ENCODE data around the gene OR3A2. TPM values are rescaled to one million over a fixed set of nuclear protein-coding genes. Genes with fewer than 3 reads are reported as not detected.
"Not testable (repeated sequence)": the region's sequence is repeated elsewhere in the genome, so short reads cannot be mapped to it uniquely, and the experiment has no call there.

Gene OR3A2
- total RNA-seq, 1 donor from 2014 or later, result not detected

- H3K27me3 ChIP-seq (ENCODE audit: low read depth), result no peaks in the 10 kb centered on the region
- ATAC-seq, result no peak
- TF ChIP-seq, protein P1, sequence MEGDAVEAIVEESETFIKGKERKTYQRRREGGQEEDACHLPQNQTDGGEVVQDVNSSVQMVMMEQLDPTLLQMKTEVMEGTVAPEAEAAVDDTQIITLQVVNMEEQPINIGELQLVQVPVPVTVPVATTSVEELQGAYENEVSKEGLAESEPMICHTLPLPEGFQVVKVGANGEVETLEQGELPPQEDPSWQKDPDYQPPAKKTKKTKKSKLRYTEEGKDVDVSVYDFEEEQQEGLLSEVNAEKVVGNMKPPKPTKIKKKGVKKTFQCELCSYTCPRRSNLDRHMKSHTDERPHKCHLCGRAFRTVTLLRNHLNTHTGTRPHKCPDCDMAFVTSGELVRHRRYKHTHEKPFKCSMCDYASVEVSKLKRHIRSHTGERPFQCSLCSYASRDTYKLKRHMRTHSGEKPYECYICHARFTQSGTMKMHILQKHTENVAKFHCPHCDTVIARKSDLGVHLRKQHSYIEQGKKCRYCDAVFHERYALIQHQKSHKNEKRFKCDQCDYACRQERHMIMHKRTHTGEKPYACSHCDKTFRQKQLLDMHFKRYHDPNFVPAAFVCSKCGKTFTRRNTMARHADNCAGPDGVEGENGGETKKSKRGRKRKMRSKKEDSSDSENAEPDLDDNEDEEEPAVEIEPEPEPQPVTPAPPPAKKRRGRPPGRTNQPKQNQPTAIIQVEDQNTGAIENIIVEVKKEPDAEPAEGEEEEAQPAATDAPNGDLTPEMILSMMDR (IDR thresholded peaks at IDR 0.05), result no peak
Observed at GRCh38 chr17:3308603-3309002, 77.5 kb downstream of the OR3A2 start.

DNA sequence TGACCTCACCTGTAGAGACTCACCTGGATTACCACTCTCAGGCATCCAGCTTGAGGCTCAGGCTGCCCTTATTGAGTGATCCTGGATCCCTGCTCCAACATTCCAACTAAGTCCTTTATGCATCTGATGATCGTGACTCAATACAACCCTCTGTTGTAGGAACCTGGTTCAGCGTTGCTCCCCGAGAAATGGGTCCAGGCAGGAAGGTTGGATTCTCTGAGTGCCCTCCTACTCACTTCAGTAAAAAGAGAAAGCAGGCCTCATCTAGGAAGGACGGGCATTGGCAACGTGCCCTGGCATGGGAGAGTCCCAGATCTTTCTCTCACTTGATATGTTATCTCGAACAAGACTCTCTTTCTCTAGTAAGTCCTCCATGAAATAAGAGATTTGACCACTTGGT, 87.8 kb downstream of the OR3A2 start, which contains the start of gene OR3A1:
Gene OR3A1 (minus strand): TSS at position 101 of the 400 bp plus-strand sequence. CDS start 5,778 bp downstream, outside the sequence.
- H3K36me3 ChIP-seq, result no peaks in the 10 kb centered on the region
- ATAC-seq (no peak), DNase-seq (no peak)
- intact Hi-C loops (cut with DNase I), result no loop called here
- H3K27ac ChIP-seq, result no peak within 1 kb of the TSS
- peaks cover 3% of the 10 kb centered on the region for H3K9me3 ChIP-seq
- peaks cover 6% of the 10 kb centered on the region for H3K27me3 ChIP-seq (ENCODE audit: low read depth)
- TF ChIP-seq, protein P1 (IDR thresholded peaks at IDR 0.05), result no peak
- H3K4me1 ChIP-seq, result no peaks in the 10 kb centered on the region
- H3K4me3 ChIP-seq, result no peak within 1 kb of the TSS

More at GRCh38 chr17:3308603-3309002, 77.5 kb downstream of the OR3A2 start:
- Histone ChIP-seq H3K36me3 (no peaks in the 10 kb centered on the region), H3K4me3 (no peak overlapping the region), H3K27ac (no peak overlapping the region), H3K4me1 (no peaks in the 10 kb centered on the region), H3K9me3 (no peaks in the 10 kb centered on the region)
- DNase-seq, result no peak
- intact Hi-C loops (cut with DNase I), result no loop called here

DNA sequence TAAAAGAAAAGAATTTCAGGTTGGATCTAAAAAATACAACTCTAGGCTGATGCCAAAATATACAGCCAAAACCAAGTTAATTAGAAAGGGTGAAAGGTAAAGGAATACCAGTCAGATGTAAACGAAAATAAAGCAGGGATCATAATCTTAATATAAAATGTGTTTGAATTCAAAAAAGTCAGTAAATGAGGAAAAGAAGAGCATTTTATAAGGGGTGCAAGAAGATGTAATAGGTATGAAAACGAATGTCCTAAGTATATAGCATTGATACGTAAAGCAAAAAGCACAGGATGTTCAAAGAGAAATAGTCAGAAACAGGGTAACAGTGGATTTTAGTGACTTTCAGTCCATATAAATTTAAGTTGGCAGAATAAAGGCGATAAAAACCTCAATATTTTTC, 90.5 kb downstream of the OR3A2 start:
- no peaks in the 10 kb centered on the region for H3K36me3 ChIP-seq

GRCh38 chr17:3293548-3293947, 92.6 kb downstream of the OR3A2 start:
- H3K4me3 ChIP-seq; H3K36me3 ChIP-seq; H3K4me1 ChIP-seq; H3K9me3 ChIP-seq; H3K27ac ChIP-seq; intact Hi-C loops (cut with DNase I); DNase-seq; ATAC-seq: not testable (repeated sequence)
- H3K27me3 ChIP-seq (ENCODE audit: low read depth), result peaks cover 16% of the 10 kb centered on the region

More for the DNA sequence above, 90.5 kb downstream of the OR3A2 start:
- TF ChIP-seq, protein P1 (IDR thresholded peaks at IDR 0.05), result no peak
- Histone ChIP-seq H3K27me3 (ENCODE audit: low read depth) (peaks cover 16% of the 10 kb centered on the region), H3K27ac (no peak overlapping the region), H3K4me3 (no peak overlapping the region), H3K4me1 (no peaks in the 10 kb centered on the region), H3K9me3 (peaks cover 3% of the 10 kb centered on the region)
- intact Hi-C loops (cut with DNase I), result no loop called here
- ATAC-seq (no peak), DNase-seq (no peak)

GRCh38 chr17:3282901-3283300, 103.2 kb downstream of the OR3A2 start:
- DNase-seq, result no peak

GRCh38 chr17:3276126-3276525, 110.0 kb downstream of the OR3A2 start:
- Histone ChIP-seq H3K9me3 (peaks cover 5% of the 10 kb centered on the region), H3K36me3 (no peaks in the 10 kb centered on the region), H3K27ac (no peak overlapping the region), H3K27me3 (ENCODE audit: low read depth) (no peaks in the 10 kb centered on the region), H3K4me3 (no peak overlapping the region), H3K4me1 (no peaks in the 10 kb centered on the region)
- DNase-seq (no peak), ATAC-seq (no peak)
- TF ChIP-seq, protein P1 (IDR thresholded peaks at IDR 0.05), result no peak
- intact Hi-C loops (cut with DNase I), result no loop called here

More at GRCh38 chr17:3282901-3283300, 103.2 kb downstream of the OR3A2 start:
- ATAC-seq, result no peak
- H3K27me3 ChIP-seq (ENCODE audit: low read depth), result no peaks in the 10 kb centered on the region
- no peaks in the 10 kb centered on the region for H3K36me3 ChIP-seq
- no peaks in the 10 kb centered on the region for H3K4me1 ChIP-seq
- H3K4me3 ChIP-seq, result no peak overlapping the region
- TF ChIP-seq, protein P1 (IDR thresholded peaks at IDR 0.05), result no peak
- no peak overlapping the region for H3K27ac ChIP-seq
- intact Hi-C loops (cut with DNase I), result no loop called here
- no peaks in the 10 kb centered on the region for H3K9me3 ChIP-seq
